Common myeloid progenitor, CD34-positive (primary cell): ENCODE data around the gene LSM10.

Source experiments
- CTCF ChIA-PET: fragments of 350-600 bp; sonication (Branson Sonifier 250); formaldehyde crosslinking; loops from one replicate; lab custom pipeline; 2021; ENCODE audit warnings: antibody characterized with exemption; lab: Charles Lee
- POLR2A ChIA-PET: fragments of 350-600 bp; sonication (Branson Sonifier 250); formaldehyde crosslinking; loops from one replicate; lab custom pipeline; 2021; ENCODE audit warnings: antibody characterized with exemption; lab: Charles Lee
- DNase-seq, 3 donors: peaks; one replicate each; pipeline versions ENCODE4 v3.0.0 to v3.0.0-alpha.2; 2013
- H3K27ac ChIP-seq, 2 experiments: 1 replicate in 1 of 2; 2 replicates in 1 of 2; pipeline ENCODE4 v1.7.0; 2013; ENCODE audit warnings: inconsistent platforms in 2 of 2, low read length in 2 of 2, mild to moderate bottlenecking in 2 of 2, low read depth in 1 of 2, moderate library complexity in 1 of 2; ENCODE audit not compliant: severe bottlenecking in 2 of 2, insufficient read depth in 1 of 2, poor library complexity in 1 of 2
- H3K27me3 ChIP-seq, 5 experiments: replicated peaks in 2 of 5; 1 replicate in 3 of 5; 2 replicates in 2 of 5; pipeline versions ENCODE4 v1.6.1 to v1.7.0; 2013; ENCODE audit warnings: low read length in 4 of 5, mild to moderate bottlenecking in 2 of 5, moderate library complexity in 2 of 5, inconsistent platforms in 1 of 5; ENCODE audit not compliant: insufficient read depth in 5 of 5, control insufficient read depth in 4 of 5
- H3K36me3 ChIP-seq, 4 experiments: 1 replicate in 2 of 4; 2 replicates in 2 of 4; pipeline versions ENCODE4 v1.6.1 to v1.7.0; 2013; ENCODE audit warnings: low read length in 3 of 4, control low read depth in 1 of 4, mild to moderate bottlenecking in 1 of 4; ENCODE audit not compliant: control insufficient read depth in 4 of 4, insufficient read depth in 4 of 4
- H3K4me1 ChIP-seq, 4 experiments: 1 replicate in 3 of 4; 2 replicates in 1 of 4; pipeline versions ENCODE4 v1.6.1 to v1.7.1; 2013; ENCODE audit warnings: low read length in 3 of 4, mild to moderate bottlenecking in 3 of 4, control low read depth in 1 of 4, inconsistent platforms in 1 of 4, moderate library complexity in 1 of 4; ENCODE audit not compliant: control insufficient read depth in 4 of 4, insufficient read depth in 4 of 4; ENCODE audit errors: control extremely low read depth in 1 of 4
- H3K4me3 ChIP-seq, 7 experiments: 1 replicate in 4 of 7; 2 replicates in 3 of 7; pipeline versions ENCODE4 v1.5.1 to v1.7.0; 2013; ENCODE audit warnings: mild to moderate bottlenecking in 7 of 7, low read length in 6 of 7, moderate library complexity in 6 of 7, inconsistent platforms in 2 of 7, low read depth in 2 of 7, control low read depth in 1 of 7; ENCODE audit not compliant: insufficient read depth in 4 of 7, control insufficient read depth in 1 of 7; ENCODE audit errors: extremely low read depth in 1 of 7
- H3K9me3 ChIP-seq, 5 experiments: 1 replicate in 4 of 5; 2 replicates in 1 of 5; pipeline versions ENCODE4 v1.6.1 to v1.7.1; 2013; ENCODE audit warnings: low read length in 4 of 5, mild to moderate bottlenecking in 2 of 5, inconsistent platforms in 1 of 5, low read depth in 1 of 5, moderate library complexity in 1 of 5; ENCODE audit not compliant: control insufficient read depth in 4 of 5, insufficient read depth in 2 of 5; ENCODE audit errors: control extremely low read depth in 1 of 5
- WGBS: methylation state at CpG from one replicate; pipeline ENCODE4 v1.1.5; 2013; ENCODE audit not compliant: insufficient coverage; 5-methylcytosine and 5-hydroxymethylcytosine counted together

Gene LSM10

DNA sequence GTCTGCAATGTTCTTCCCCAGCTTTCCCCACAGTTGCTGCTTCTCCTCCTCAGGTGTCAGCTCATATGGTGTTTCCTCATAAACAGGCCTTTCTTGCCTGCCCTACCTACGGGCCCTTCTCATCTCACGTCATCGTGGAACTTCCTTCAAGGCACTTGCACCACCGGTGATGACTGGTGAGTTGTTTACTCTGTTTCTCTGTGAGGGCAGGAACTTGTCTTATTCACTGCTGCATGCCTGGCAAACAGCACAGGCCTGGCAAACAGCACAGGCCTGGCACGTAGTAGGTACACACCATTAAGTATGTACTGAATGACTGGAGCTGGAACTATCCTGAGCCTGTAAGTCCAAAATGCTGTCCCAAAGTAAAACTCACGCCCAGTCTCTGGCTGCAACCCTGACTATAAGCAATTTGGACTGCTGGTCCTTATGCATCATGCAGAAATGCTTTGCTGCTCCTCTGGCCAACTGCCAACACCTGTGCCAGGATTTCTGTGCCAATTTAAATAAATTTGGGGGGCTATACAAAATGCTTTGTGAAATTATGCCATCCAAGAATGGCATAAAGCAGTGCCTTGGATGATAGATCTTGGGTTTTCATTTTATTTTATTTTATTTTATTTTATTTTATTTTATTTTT is 37.7 kb downstream of the LSM10 start:
- no peaks in the 10 kb centered on the region for H3K9me3 ChIP-seq
- H3K27me3 ChIP-seq = no peaks in the 10 kb centered on the region
- H3K4me1 ChIP-seq = peaks cover under 1 to 5% (median 2%) of the 10 kb centered on the region in 4 experiments
- H3K4me3 ChIP-seq = no peak overlapping the region
- ChIA-PET CTCF (no interaction called here), POLR2A (no interaction called here)
- no peak overlapping the region for H3K27ac ChIP-seq
- DNase-seq = no peak
- 84% methylated on average over 6 of the region's 6 CpGs for WGBS
- peaks cover 9 to 67% (median 49%) of the 10 kb centered on the region in 4 experiments for H3K36me3 ChIP-seq

DNA sequence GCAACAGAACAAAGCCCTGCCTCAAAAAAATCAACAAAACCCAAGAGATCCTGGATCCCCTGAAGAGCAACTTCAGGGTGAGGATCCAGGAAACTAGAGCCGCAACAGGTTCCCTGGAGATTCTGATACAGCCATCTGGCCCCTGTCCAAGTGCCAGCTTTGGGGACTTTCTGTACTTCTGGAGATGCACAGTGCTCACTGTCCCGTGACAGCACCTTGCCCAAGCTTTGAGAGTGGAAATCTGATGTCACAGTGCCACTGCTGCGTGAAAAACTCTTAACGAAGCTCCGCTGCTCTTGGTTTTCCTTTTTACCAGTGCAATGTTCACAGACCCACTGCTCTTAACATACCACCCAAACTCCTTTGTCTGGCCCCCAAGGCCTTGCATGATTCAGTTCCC is 38.3 kb downstream of the LSM10 start:
- ChIA-PET CTCF (no interaction called here), POLR2A (no interaction called here)
- Histone ChIP-seq H3K36me3 (peaks cover 13 to 73% (median 55%) of the 10 kb centered on the region in 4 experiments), H3K9me3 (no peaks in the 10 kb centered on the region), H3K4me1 (peaks cover 0 to 4% (median 1%) of the 10 kb centered on the region in 4 experiments), H3K27me3 (no peaks in the 10 kb centered on the region), H3K27ac (no peak overlapping the region), H3K4me3 (no peak overlapping the region)
- peak in 1 of 3 donors; percentile 27 for DNase-seq
- 99% methylated on average over 5 of the region's 5 CpGs for WGBS

DNA sequence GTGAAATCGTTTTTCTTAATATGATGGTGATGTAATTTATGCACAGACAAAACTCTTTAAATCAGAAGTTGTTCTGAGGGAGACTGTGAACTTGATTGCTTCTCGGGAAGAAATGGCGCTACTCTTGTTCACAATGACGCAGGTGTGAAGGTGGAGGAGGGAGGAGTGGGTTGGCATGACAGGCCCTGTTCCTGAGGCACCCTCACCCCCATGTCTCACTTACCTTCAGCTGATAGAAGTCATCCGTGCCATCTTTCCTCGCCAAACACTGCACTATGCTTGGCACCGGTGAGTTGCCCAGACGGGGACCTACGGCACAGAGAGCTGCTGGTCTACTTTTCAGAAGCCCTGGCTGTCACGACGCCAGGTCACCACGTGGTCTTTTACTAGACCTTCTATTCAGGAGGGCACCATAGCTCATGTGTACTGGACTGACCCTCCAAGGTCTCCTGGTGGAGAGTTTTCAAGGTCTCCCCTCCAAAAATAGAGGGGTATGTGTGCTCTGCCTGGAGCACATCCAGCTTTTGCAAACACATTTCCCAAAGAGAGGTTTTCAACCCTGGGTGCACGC is 39.1 kb downstream of the LSM10 start:
- WGBS = 99% methylated on average over 10 of the region's 13 CpGs
- Histone ChIP-seq H3K36me3 (peaks cover 13 to 80% (median 61%) of the 10 kb centered on the region in 4 experiments), H3K27ac (no peak overlapping the region), H3K4me3 (no peak overlapping the region), H3K9me3 (no peaks in the 10 kb centered on the region), H3K27me3 (no peaks in the 10 kb centered on the region), H3K4me1 (peaks cover under 1 to 7% (median 3%) of the 10 kb centered on the region in 4 experiments)
- no peak for DNase-seq
- POLR2A ChIA-PET = no interaction called here
- CTCF ChIA-PET = no interaction called here

DNA sequence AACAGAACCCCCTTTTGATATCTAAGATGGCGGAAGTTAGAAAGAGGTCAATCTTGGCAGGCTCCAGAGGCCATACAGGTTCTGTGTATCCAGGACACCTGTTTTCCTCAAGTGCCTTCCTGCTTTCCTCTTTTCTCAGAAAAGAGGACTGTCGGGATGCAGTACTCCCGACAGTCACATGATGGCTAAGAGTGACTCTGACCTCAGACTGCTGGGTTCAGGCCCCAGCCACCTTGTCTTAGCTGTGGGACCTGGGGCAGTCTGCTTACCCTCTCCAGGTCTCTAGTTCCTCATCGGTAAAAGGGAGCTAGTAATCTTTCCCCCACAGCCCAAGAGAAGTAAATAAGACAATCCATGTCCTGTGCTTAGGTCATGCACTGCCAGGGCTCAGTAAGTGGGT is 41.9 kb downstream of the LSM10 start:
- no peaks in the 10 kb centered on the region for H3K27me3 ChIP-seq
- ChIA-PET CTCF (interaction anchor here (1.3 kb wide), 1 partner anchor 13 kb away, joined by 3 read pairs; no protein-coding TSS in a partner anchor), POLR2A (no interaction called here)

DNA sequence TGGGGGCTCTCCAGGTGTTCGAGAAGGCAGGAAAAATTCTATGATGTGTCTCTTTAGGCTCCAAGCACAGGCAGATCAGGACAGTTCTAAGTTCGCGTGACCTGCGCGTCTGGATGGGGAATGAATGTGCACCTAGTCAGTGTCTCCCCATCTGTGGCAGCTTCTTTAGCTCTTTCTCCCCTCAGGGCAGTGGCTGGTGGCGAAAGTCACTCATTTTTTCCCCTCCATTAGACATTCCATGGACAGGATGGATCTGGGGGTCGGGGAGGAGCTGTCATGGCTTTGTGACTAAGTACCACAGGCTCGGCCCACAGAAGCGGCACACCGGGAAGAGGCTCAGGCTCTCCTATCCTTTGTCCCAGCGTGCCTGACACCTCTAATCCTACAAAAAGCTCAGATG is 43.2 kb downstream of the LSM10 start:
- WGBS = 98% methylated on average over 7 of the region's 11 CpGs
- Histone ChIP-seq H3K4me3 (no peak overlapping the region), H3K9me3 (no peaks in the 10 kb centered on the region), H3K27ac (no peak overlapping the region), H3K4me1 (peaks cover 1 to 42% (median 37%) of the 10 kb centered on the region in 4 experiments), H3K36me3 (peaks cover 13 to 68% (median 47%) of the 10 kb centered on the region in 4 experiments), H3K27me3 (no peaks in the 10 kb centered on the region)
- ChIA-PET CTCF (interaction anchor here (1.3 to 5.4 kb wide), 2 partner anchors 12 to 72 kb away, joined by 3 to 37 read pairs; no protein-coding TSS in a partner anchor), POLR2A (interaction anchor here (0.9 kb wide), 1 partner anchor 30 kb away, joined by 3 read pairs; no protein-coding TSS in a partner anchor)
- DNase-seq = no peak

More for the DNA sequence above, 41.9 kb downstream of the LSM10 start:
- Histone ChIP-seq H3K27ac (no peak overlapping the region), H3K4me3 (no peak overlapping the region), H3K4me1 (peaks cover 3 to 28% (median 24%) of the 10 kb centered on the region in 4 experiments), H3K36me3 (peaks cover 13 to 73% (median 56%) of the 10 kb centered on the region in 4 experiments), H3K9me3 (no peaks in the 10 kb centered on the region)
- DNase-seq = no peak
- 81% methylated on average over 4 of the region's 4 CpGs for WGBS

DNA sequence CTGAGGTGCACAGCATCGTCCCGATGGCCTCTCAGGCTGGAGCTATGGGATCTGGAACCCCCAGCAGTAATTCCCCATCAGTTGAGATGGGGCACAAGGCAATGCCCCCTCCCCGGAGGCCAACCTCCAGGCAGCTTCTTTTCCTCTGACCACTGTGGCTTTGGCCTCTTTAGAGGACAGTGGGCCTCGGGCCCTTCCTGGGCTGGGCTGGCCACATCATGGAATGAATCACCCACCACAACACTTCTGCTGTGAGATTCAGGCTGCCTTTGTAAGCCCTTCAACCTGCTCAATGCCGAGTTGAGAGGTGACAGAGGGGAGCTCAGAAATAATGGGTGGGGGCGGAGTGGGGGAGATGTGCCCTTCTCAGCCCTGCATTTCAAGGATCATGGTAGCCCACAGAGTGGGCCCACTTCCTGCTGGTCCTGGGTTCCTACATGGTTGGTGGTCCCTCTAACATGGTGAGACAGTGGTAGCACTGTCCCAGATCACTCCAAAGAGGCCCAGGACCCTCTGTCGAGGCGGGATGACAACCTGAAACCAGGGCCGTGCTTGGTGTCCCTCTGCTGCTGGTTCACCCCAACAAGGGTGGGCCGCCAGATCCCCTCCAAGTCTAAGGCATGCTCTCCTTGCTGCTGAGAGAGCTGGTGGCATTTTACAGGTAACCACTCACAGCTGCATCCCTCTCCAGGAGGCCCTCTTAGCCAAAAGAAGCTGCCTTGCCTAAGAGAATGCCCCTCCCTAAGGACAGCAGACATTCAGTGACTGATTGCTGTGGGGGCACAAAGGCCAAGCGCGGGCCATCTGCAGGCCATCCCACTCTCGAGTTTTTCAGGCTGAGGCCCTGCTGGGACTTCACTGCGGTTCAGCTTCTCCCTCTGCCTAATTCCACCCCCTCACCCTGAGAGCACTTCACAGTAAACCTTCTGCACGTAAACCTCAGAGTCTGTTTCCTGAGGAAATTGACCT is 44.5 kb downstream of the LSM10 start:
- CTCF ChIA-PET = interaction anchor here (0.8 to 5.4 kb wide), 6 partner anchors 8 to 73 kb away, joined by 3 to 37 read pairs (median 4); no protein-coding TSS in a partner anchor
- H3K4me3 ChIP-seq = no peak overlapping the region
- WGBS = 93% methylated on average over 13 of the region's 15 CpGs

More for the DNA sequence above, 44.5 kb downstream of the LSM10 start:
- H3K9me3 ChIP-seq = no peaks in the 10 kb centered on the region
- POLR2A ChIA-PET = no interaction called here
- no peak overlapping the region for H3K27ac ChIP-seq
- no peak for DNase-seq
- H3K36me3 ChIP-seq = peaks cover 15 to 67% (median 46%) of the 10 kb centered on the region in 4 experiments
- no peaks in the 10 kb centered on the region for H3K27me3 ChIP-seq
- H3K4me1 ChIP-seq = peaks cover 0 to 46% (median 41%) of the 10 kb centered on the region in 4 experiments
